IMR-90 (cell line): ENCODE data around the gene NOVA2. TPM values are rescaled to one million over a fixed set of nuclear protein-coding genes. Genes with fewer than 3 reads are reported as not detected.
A peak's percentile ranks its signal among the peaks of the same experiment; 100 is the strongest.

Source experiments
- ATAC-seq: fragments of 200-7000 bp; cut with Tn5 transposase; 2 replicates; pipeline ENCODE4 v1.9.1; 2020; ENCODE audit warnings: low read depth, mild to moderate bottlenecking, moderate library complexity
- Bru-seq: library from RNA; stranded (reverse); fragments of 400-500 nt; gene quantifications from one replicate; lab custom pipeline; 2021; lab: Mats Ljungman, UMichigan
- BruChase-seq, 2 experiments: library from RNA; stranded (reverse); fragments of 400-500 nt; gene quantifications; one replicate each; lab custom pipeline; 2021; lab: Mats Ljungman, UMichigan
- BruUV-seq: library from RNA; stranded (reverse); fragments of 400-500 nt; replicated peaks from 2 replicates; lab custom pipeline; 2021; lab: Mats Ljungman, UMichigan
- CTCF ChIA-PET: fragments of 300-600 bp; formaldehyde crosslinking; extraction: SDS; loops from one replicate; lab custom pipeline; 2021; ENCODE audit warnings: antibody characterized with exemption; lab: Yijun Ruan, JAX
- POLR2A ChIA-PET: fragments of 300-600 bp; sonication (Branson Sonifier 250); formaldehyde crosslinking; loops from one replicate; lab custom pipeline; 2022; ENCODE audit warnings: antibody characterized with exemption; ENCODE audit not compliant: unreplicated experiment; lab: Charles Lee
- DNase-seq: peaks from one replicate; pipeline ENCODE4 v3.0.0; 2013
- H2AFZ ChIP-seq: replicated peaks from 2 replicates; pipeline ENCODE3; 2013; ENCODE audit warnings: low read length, mild to moderate bottlenecking; ENCODE audit not compliant: poor library complexity
- H2AK5ac ChIP-seq: 2 replicates; pipeline ENCODE4 v1.6.1; 2013; ENCODE audit warnings: low read depth, low read length, inconsistent platforms
- H2AK9ac ChIP-seq: replicated peaks from 2 replicates; pipeline ENCODE3; 2013; ENCODE audit warnings: mild to moderate bottlenecking, low read depth, low read length, moderate library complexity; ENCODE audit not compliant: poor library complexity
- H2BK120ac ChIP-seq: 2 replicates; pipeline ENCODE4 v1.6.1; 2013; ENCODE audit warnings: low read depth, low read length, inconsistent platforms
- H2BK15ac ChIP-seq: 3 replicates; pipeline ENCODE4 v1.6.1; 2013; ENCODE audit warnings: low read depth, low read length, inconsistent platforms
- H2BK20ac ChIP-seq: 2 replicates; pipeline ENCODE4 v1.6.1; 2013; ENCODE audit warnings: low read depth, mild to moderate bottlenecking, inconsistent platforms, low read length, moderate library complexity
- H2BK5ac ChIP-seq: 2 replicates; pipeline ENCODE4 v1.6.1; 2013; ENCODE audit warnings: mild to moderate bottlenecking, low read depth, low read length, inconsistent platforms; ENCODE audit not compliant: poor library complexity, severe bottlenecking
- H3K14ac ChIP-seq: replicated peaks from 2 replicates; pipeline ENCODE4 v1.6.1; 2013; ENCODE audit warnings: low read depth, low read length, inconsistent platforms
- H3K18ac ChIP-seq: 2 replicates; pipeline ENCODE4 v1.6.1; 2013; ENCODE audit warnings: low read depth, low read length, control low read depth
- H3K23ac ChIP-seq: 2 replicates; pipeline ENCODE4 v1.6.1; 2013; ENCODE audit warnings: low read depth, low read length, inconsistent platforms
- H3K27ac ChIP-seq: 2 replicates; pipeline ENCODE4 v1.5.1; 2013; ENCODE audit warnings: mild to moderate bottlenecking, control low read depth, low read length; ENCODE audit not compliant: insufficient read depth
- H3K27me3 ChIP-seq: 2 replicates; pipeline ENCODE4 v1.6.1; 2013; ENCODE audit warnings: low read length; ENCODE audit not compliant: control insufficient read depth, insufficient read depth
- H3K36me3 ChIP-seq: 2 replicates; pipeline ENCODE4 v1.6.1; 2013; ENCODE audit warnings: low read length, mixed read lengths; ENCODE audit not compliant: control insufficient read depth, insufficient read depth
- H3K4ac ChIP-seq: 2 replicates; pipeline ENCODE4 v1.6.1; 2013; ENCODE audit warnings: low read depth, low read length, inconsistent platforms
- H3K4me1 ChIP-seq: 2 replicates; pipeline ENCODE4 v1.6.1; 2013; ENCODE audit warnings: low read length, mixed read lengths; ENCODE audit not compliant: control insufficient read depth, insufficient read depth
- H3K4me2 ChIP-seq: 2 replicates; pipeline ENCODE4 v1.6.1; 2013; ENCODE audit warnings: low read depth, mild to moderate bottlenecking, control low read depth, low read length, moderate library complexity
- H3K4me3 ChIP-seq: 2 replicates; pipeline ENCODE4 v1.5.1; 2013; ENCODE audit warnings: low read depth, mild to moderate bottlenecking, control low read depth, low read length, moderate library complexity; ENCODE audit not compliant: insufficient read depth
- H3K56ac ChIP-seq: 2 replicates; pipeline ENCODE4 v1.6.1; 2013; ENCODE audit warnings: low read length, inconsistent platforms; ENCODE audit not compliant: insufficient read depth; ENCODE audit errors: extremely low read depth
- H3K79me1 ChIP-seq, 2 experiments: 2 replicates each; pipeline ENCODE4 v1.6.1; 2013; ENCODE audit warnings: low read length in 2 of 2, inconsistent platforms in 1 of 2, low read depth in 1 of 2
- H3K9ac ChIP-seq: 2 replicates; pipeline ENCODE4 v1.6.1; 2013; ENCODE audit warnings: low read depth, low read length, control low read depth
- H3K9me1 ChIP-seq: 2 replicates; pipeline ENCODE4 v1.6.1; 2013; ENCODE audit warnings: low read length, inconsistent platforms; ENCODE audit not compliant: insufficient read depth
- H3K9me3 ChIP-seq: 2 replicates; pipeline ENCODE4 v1.6.1; 2013; ENCODE audit warnings: low read length; ENCODE audit not compliant: control insufficient read depth, insufficient read depth
- H4K20me1 ChIP-seq: 2 replicates; pipeline ENCODE4 v1.6.1; 2013; ENCODE audit warnings: low read length, inconsistent platforms; ENCODE audit not compliant: insufficient read depth
- H4K5ac ChIP-seq: 2 replicates; pipeline ENCODE4 v1.6.1; 2013; ENCODE audit warnings: mild to moderate bottlenecking, low read depth, low read length, control low read depth
- H4K8ac ChIP-seq, 2 experiments: 2 replicates each; pipeline ENCODE4 v1.6.1; 2013; ENCODE audit warnings: low read depth in 2 of 2, low read length in 2 of 2, control low read depth in 1 of 2, inconsistent platforms in 1 of 2
- H4K91ac ChIP-seq: 2 replicates; pipeline ENCODE4 v1.6.1; 2013; ENCODE audit warnings: low read depth, low read length, inconsistent platforms; ENCODE audit not compliant: insufficient read depth
- BHLHE40 ChIP-seq: fragments of 150-350 bp; IDR thresholded peaks from 2 replicates; pipeline ENCODE4 v1.6.1; 2016; ENCODE audit warnings: mild to moderate bottlenecking, low read depth, low read length
- CHD1 ChIP-seq: IDR thresholded peaks from 2 replicates; pipeline ENCODE4 v1.6.1; 2012; ENCODE audit warnings: low read depth, low read length, improper control_type of control experiment
- CTCF ChIP-seq: conservative IDR thresholded peaks from 2 replicates; pipeline ENCODE4 v1.5.1; 2012; ENCODE audit warnings: mild to moderate bottlenecking, low read depth, low read length, improper control_type of control experiment
- FOS ChIP-seq: fragments of 150-350 bp; IDR thresholded peaks from 2 replicates; pipeline ENCODE4 v1.6.1; 2016; ENCODE audit warnings: low read depth, low read length
- MAZ ChIP-seq: IDR thresholded peaks from 2 replicates; pipeline ENCODE4 v1.6.1; 2012; ENCODE audit warnings: low read depth, mild to moderate bottlenecking, low read length, improper control_type of control experiment, moderate library complexity, borderline replicate concordance
- MXI1 ChIP-seq: IDR thresholded peaks from 2 replicates; pipeline ENCODE4 v1.6.1; 2012; ENCODE audit warnings: low read depth, mild to moderate bottlenecking, low read length, moderate library complexity, borderline replicate concordance
- NFE2L2 ChIP-seq: fragments of 150-350 bp; IDR thresholded peaks from 2 replicates; pipeline ENCODE4 v1.6.1; 2016; ENCODE audit warnings: low read depth, mild to moderate bottlenecking, low read length
- POLR2A ChIP-seq: IDR thresholded peaks from 2 replicates; pipeline ENCODE4 v1.6.1; 2012; ENCODE audit warnings: mild to moderate bottlenecking, low read depth, low read length
- SMC3 ChIP-seq: fragments of 150-350 bp; IDR thresholded peaks from 2 replicates; pipeline ENCODE4 v1.6.1; 2016; ENCODE audit warnings: low read depth, mild to moderate bottlenecking, antibody characterized with exemption, low read length, moderate library complexity
- WGBS, 2 experiments: methylation state at CpG; one replicate each; pipeline versions ENCODE4 v1.1.5 to v1.1.7; 2013; ENCODE audit warnings: missing lambda C conversion rate in 2 of 2; ENCODE audit not compliant: insufficient read length in 1 of 2; ENCODE audit errors: extremely low coverage in 2 of 2; 5-methylcytosine and 5-hydroxymethylcytosine counted together
- dilution Hi-C: fragments of 300-500 bp; cut with HindIII; formaldehyde crosslinking; loops from one replicate; pipeline ENCODE4 v1.14.3; 2018; ENCODE audit warnings: low sequenced_read_pairs; ENCODE audit not compliant: unreplicated experiment
- in situ Hi-C: fragments of 300-500 bp; cut with MboI; formaldehyde crosslinking; loops from 3 replicates; pipeline ENCODE4 v1.14.3; 2019; ENCODE audit warnings: low sequenced_read_pairs, inconsistent platforms, mixed read lengths
- intact Hi-C: fragments of 100-400 bp; cut with micrococcal nuclease; formaldehyde crosslinking; loops from 2 replicates; pipeline ENCODE4 v1.10.0; 2022
- long read RNA-seq: library from polyadenylated mRNA; unstranded; transcript quantifications from one replicate; pipeline ENCODE4 v2.0.0, GENCODE V29; 2021; ENCODE audit not compliant: unreplicated experiment
- polyA plus RNA-seq, 3 experiments: library from polyadenylated mRNA; depleted of rRNA; stranded (reverse); fragments of >200 nt; gene quantifications; 2 replicates each; pipeline ENCODE4 v1.2.3, GENCODE V29; 2012; ENCODE audit warnings: low replicate concordance in 1 of 3
- total RNA-seq: library from RNA; depleted of rRNA; stranded (reverse); fragments of >200 nt; gene quantifications from 2 replicates; pipeline ENCODE4 v1.2.3, GENCODE V29; 2012; rRNA removed
- TF ChIP-seq, protein P1 (sequence below): fragments of 150-350 bp; IDR thresholded peaks from 2 replicates; pipeline ENCODE4 v1.6.1; 2016; ENCODE audit warnings: low read depth, mild to moderate bottlenecking, low read length, moderate library complexity, borderline replicate concordance

NOVA2 gene, protein sequence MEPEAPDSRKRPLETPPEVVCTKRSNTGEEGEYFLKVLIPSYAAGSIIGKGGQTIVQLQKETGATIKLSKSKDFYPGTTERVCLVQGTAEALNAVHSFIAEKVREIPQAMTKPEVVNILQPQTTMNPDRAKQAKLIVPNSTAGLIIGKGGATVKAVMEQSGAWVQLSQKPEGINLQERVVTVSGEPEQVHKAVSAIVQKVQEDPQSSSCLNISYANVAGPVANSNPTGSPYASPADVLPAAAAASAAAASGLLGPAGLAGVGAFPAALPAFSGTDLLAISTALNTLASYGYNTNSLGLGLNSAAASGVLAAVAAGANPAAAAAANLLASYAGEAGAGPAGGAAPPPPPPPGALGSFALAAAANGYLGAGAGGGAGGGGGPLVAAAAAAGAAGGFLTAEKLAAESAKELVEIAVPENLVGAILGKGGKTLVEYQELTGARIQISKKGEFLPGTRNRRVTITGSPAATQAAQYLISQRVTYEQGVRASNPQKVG
- total RNA-seq (not detected in 2 replicates), polyA plus RNA-seq (2012; rRNA removed) (0.03 TPM in 1 of 2 replicates, not detected in the other), Bru-seq, nascent RNA (percentile 18 among the genes with signal in this experiment), BruChase-seq, experiment 1, labeled RNA remaining after a 6-hour chase (percentile 20 among the genes with signal in this experiment), BruChase-seq, experiment 2, labeled RNA remaining after a 2-hour chase (percentile 18 among the genes with signal in this experiment)
- polyA plus RNA-seq (2012; cell fraction: cytosol; rRNA removed), result 0.02 and 0.03 TPM in 2 replicates
- polyA plus RNA-seq (2012; cell fraction: nucleus; rRNA removed; ENCODE audit: low replicate concordance), result 0.05 and 0.06 TPM in 2 replicates
- long read RNA-seq, result 0 reads

DNA sequence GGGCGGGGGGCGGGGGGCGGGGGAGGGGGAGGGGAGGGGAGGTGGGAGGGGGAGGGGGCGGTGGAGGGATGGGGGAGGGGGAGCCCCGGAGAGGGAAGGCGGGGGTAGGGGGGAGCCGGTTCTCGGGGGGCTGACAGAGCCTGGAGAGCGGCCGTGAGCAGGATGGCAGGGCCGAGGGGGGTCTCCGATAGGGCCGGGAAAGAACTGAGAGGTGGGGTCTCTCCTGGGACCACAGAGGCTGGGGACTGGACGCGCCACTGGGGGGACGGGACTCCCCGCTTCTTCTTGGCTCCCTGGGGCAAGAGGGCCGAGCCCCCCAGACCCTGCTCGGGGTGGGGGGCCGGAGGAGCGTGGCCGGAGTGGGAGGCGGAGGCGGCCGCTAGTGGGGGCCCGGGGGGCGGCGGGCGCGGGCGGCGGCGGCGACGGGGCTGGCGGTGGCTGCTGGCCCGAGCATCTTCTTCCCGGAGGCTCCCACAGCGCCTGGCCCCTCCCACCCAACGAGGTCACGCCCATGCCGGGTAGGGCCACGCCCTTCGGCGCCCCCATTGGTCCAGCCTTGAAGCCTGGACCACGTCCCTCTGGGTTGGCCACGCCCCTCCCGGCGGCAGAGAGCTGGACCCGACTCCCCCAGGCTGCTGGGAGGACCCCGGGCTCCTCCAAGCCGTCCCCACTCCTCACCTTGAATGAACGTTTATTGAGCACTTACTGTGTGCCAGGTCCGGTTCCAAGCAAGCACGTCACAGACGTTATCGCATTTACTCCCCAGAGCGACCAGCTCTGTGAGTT, at the start of gene NOVA2:
NOVA2 (minus strand) TSS at position 313 of the 786 bp plus-strand sequence. CDS start 514 bp downstream, outside the sequence.
- no peak within 1 kb of the TSS for H2BK120ac ChIP-seq
- in situ Hi-C loops, result no loop called here
- H3K4me2 ChIP-seq, result peak within 1 kb of the TSS; percentile 65; the same call in 1 of the 2 replicates
- 0 out of 2 replicates have a peak, but pooled peaks cover 2% of the 10 kb centered on the region for H3K9me1 ChIP-seq
- no peak within 1 kb of the TSS for H4K91ac ChIP-seq
- H3K27ac ChIP-seq, result no peak within 1 kb of the TSS
- dilution Hi-C loops, result no loop called here
- CTCF ChIA-PET, result no interaction called here
- H3K27me3 ChIP-seq, result peaks cover 71% of the 10 kb centered on the region
- H3K23ac ChIP-seq, result no peak within 1 kb of the TSS; the same call in 1 of the 2 replicates
- ATAC-seq (peak; percentile 99), DNase-seq (peak; percentile 36)
- no peak within 1 kb of the TSS for H4K5ac ChIP-seq
- no peaks in the 10 kb centered on the region for H3K36me3 ChIP-seq
- no TSS peak for BruUV-seq
- H2AK5ac ChIP-seq, result no peak within 1 kb of the TSS
- POLR2A ChIA-PET, result no interaction called here
- H4K8ac ChIP-seq, result no peak within 1 kb of the TSS
- no peak within 1 kb of the TSS for H3K4ac ChIP-seq
- no peaks in the 10 kb centered on the region for H4K20me1 ChIP-seq
- H3K79me1 ChIP-seq, result no peaks in the 10 kb centered on the region
- H2AFZ ChIP-seq, result peak within 1 kb of the TSS; percentile 76
- no peaks in the 10 kb centered on the region for H3K4me1 ChIP-seq
- peak within 1 kb of the TSS; percentile 31 for H3K4me3 ChIP-seq
- H3K14ac ChIP-seq, result no peak within 1 kb of the TSS
- H2BK20ac ChIP-seq, result no peak within 1 kb of the TSS
- peaks cover 4% of the 10 kb centered on the region; the same call in 1 of the 2 replicates for H3K9me3 ChIP-seq
- no peak within 1 kb of the TSS for H2AK9ac ChIP-seq
- WGBS, 2 experiments, result 12% methylated on average over 8 of the region's 58 CpGs; no CpG with 5 or more reads in 1 of the 2 experiments
- no peak within 1 kb of the TSS for H2BK15ac ChIP-seq
- no peak within 1 kb of the TSS for H2BK5ac ChIP-seq
- H3K18ac ChIP-seq, result no peak within 1 kb of the TSS
- no peak within 1 kb of the TSS for H3K56ac ChIP-seq
- no peak within 1 kb of the TSS for H3K9ac ChIP-seq
- intact Hi-C loops, result no loop called here
- TF ChIP-seq, protein P1, sequence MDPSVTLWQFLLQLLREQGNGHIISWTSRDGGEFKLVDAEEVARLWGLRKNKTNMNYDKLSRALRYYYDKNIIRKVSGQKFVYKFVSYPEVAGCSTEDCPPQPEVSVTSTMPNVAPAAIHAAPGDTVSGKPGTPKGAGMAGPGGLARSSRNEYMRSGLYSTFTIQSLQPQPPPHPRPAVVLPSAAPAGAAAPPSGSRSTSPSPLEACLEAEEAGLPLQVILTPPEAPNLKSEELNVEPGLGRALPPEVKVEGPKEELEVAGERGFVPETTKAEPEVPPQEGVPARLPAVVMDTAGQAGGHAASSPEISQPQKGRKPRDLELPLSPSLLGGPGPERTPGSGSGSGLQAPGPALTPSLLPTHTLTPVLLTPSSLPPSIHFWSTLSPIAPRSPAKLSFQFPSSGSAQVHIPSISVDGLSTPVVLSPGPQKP, result no peak
- TF ChIP-seq BHLHE40, result no peak
- no peak for TF ChIP-seq POLR2A
- TF ChIP-seq SMC3, result no peak
- TF ChIP-seq MXI1, result no peak
- no peak for TF ChIP-seq CHD1
- TF ChIP-seq NFE2L2, result no peak
- TF ChIP-seq FOS, result no peak
- no peak; the same call in 1 of the 2 replicates for TF ChIP-seq MAZ
- TF ChIP-seq CTCF, result no peak
